Liver (tissue), 9 donors: ENCODE measurements around the gene PRDM10. TPM values are rescaled to one million over a fixed set of nuclear protein-coding genes. Genes with fewer than 3 reads are reported as not detected.

Experiments used
- DNase-seq: peaks from one replicate; pipeline ENCODE4 v3.0.0-alpha.2; 2017; ENCODE audit warnings: low spot score
- H3K27ac ChIP-seq, 2 donors: one replicate each; pipeline ENCODE4 v1.7.0; 2013; ENCODE audit warnings: inconsistent platforms in 2 of 2, low read length in 2 of 2, control low read depth in 1 of 2, low read depth in 1 of 2, mild to moderate bottlenecking in 1 of 2
- H3K27me3 ChIP-seq, 4 donors: one replicate each; pipeline versions ENCODE4 v1.6.1 to v1.7.0; 2013; ENCODE audit warnings: low read length in 3 of 4, inconsistent platforms in 1 of 4, mild to moderate bottlenecking in 1 of 4, moderate library complexity in 1 of 4; ENCODE audit not compliant: control insufficient read depth in 4 of 4, insufficient read depth in 4 of 4
- H3K36me3 ChIP-seq, 4 donors: one replicate each; pipeline versions ENCODE4 v1.6.1 to v1.7.0; 2013; ENCODE audit warnings: low read length in 3 of 4, mild to moderate bottlenecking in 3 of 4, low read depth in 1 of 4, moderate library complexity in 1 of 4; ENCODE audit not compliant: control insufficient read depth in 4 of 4, insufficient read depth in 3 of 4
- H3K4me1 ChIP-seq, 4 donors: one replicate each; pipeline versions ENCODE4 v1.6.1 to v1.7.0; 2013; ENCODE audit warnings: low read length in 3 of 4, mild to moderate bottlenecking in 3 of 4, moderate library complexity in 1 of 4; ENCODE audit not compliant: control insufficient read depth in 4 of 4, insufficient read depth in 4 of 4
- H3K4me3 ChIP-seq, 3 donors: one replicate each; pipeline versions ENCODE4 v1.6.1 to v1.7.0; 2013; ENCODE audit warnings: low read length in 3 of 3, control low read depth in 1 of 3, low read depth in 1 of 3, mild to moderate bottlenecking in 1 of 3
- H3K9ac ChIP-seq, 2 donors: one replicate each; pipeline ENCODE4 v1.7.0; 2013; ENCODE audit warnings: low read length in 2 of 2, mild to moderate bottlenecking in 2 of 2, moderate library complexity in 2 of 2, control low read depth in 1 of 2, low read depth in 1 of 2
- H3K9me3 ChIP-seq, 4 donors: one replicate each; pipeline versions ENCODE4 v1.6.1 to v1.7.0; 2013; ENCODE audit warnings: low read length in 3 of 4; ENCODE audit not compliant: control insufficient read depth in 4 of 4
- EGR1 ChIP-seq, 2 donors: IDR thresholded peaks; 2 replicates each; pipeline ENCODE4 v1.6.1; 2016 to 2018; ENCODE audit warnings: antibody characterized with exemption in 2 of 2, low read depth in 2 of 2
- FOXA1 ChIP-seq: IDR thresholded peaks from 2 replicates; pipeline ENCODE4 v1.6.1; 2016; ENCODE audit warnings: antibody characterized with exemption
- FOXA2 ChIP-seq: IDR thresholded peaks from 2 replicates; pipeline ENCODE4 v1.6.1; 2016; ENCODE audit warnings: antibody characterized with exemption
- GABPA ChIP-seq, 2 donors: IDR thresholded peaks in 1 of 2; conservative IDR thresholded peaks in 1 of 2; 2 replicates each; pipeline ENCODE4 v1.6.1; 2016; ENCODE audit warnings: antibody characterized with exemption in 2 of 2, mild to moderate bottlenecking in 1 of 2, moderate library complexity in 1 of 2
- HNF4A ChIP-seq, 2 donors: conservative IDR thresholded peaks; 2 replicates each; pipeline ENCODE4 v1.6.1; 2016; ENCODE audit warnings: antibody characterized with exemption in 2 of 2, mild to moderate bottlenecking in 2 of 2
- HNF4G ChIP-seq: IDR thresholded peaks from 2 replicates; pipeline ENCODE4 v1.6.1; 2016; ENCODE audit warnings: antibody characterized with exemption
- JUND ChIP-seq, 2 donors: IDR thresholded peaks; 2 replicates each; pipeline ENCODE4 v1.6.1; 2016; ENCODE audit warnings: antibody characterized with exemption in 2 of 2
- NR2F2 ChIP-seq: IDR thresholded peaks from 2 replicates; pipeline ENCODE4 v1.6.1; 2016; ENCODE audit warnings: antibody characterized with exemption
- RAD21 ChIP-seq, 2 donors: IDR thresholded peaks; 2 replicates each; pipeline ENCODE4 v1.6.1; 2016; ENCODE audit warnings: antibody characterized with exemption in 2 of 2, mild to moderate bottlenecking in 2 of 2
- RXRA ChIP-seq, 2 donors: IDR thresholded peaks; 2 replicates each; pipeline ENCODE4 v1.6.1; 2017 to 2018; ENCODE audit warnings: antibody characterized with exemption in 2 of 2, mild to moderate bottlenecking in 1 of 2
- SP1 ChIP-seq: IDR thresholded peaks from 2 replicates; pipeline ENCODE4 v1.6.1; 2018; ENCODE audit warnings: antibody characterized with exemption, mild to moderate bottlenecking
- TAF1 ChIP-seq: conservative IDR thresholded peaks from 2 replicates; pipeline ENCODE4 v1.6.1; 2016; ENCODE audit warnings: antibody characterized with exemption, mild to moderate bottlenecking
- YY1 ChIP-seq: IDR thresholded peaks from 2 replicates; pipeline ENCODE4 v1.6.1; 2016; ENCODE audit warnings: antibody characterized with exemption, mild to moderate bottlenecking
- WGBS: extraction: QIAGEN DNeasy Blood & Tissue Kit; methylation state at CpG from one replicate; pipeline ENCODE4 v1.1.7; 2013; 5-methylcytosine and 5-hydroxymethylcytosine counted together
- polyA plus RNA-seq, 2 donors: library from polyadenylated mRNA; stranded (reverse) in 1 of 2; unstranded in 1 of 2; fragments of 200-250 nt in 1 of 2; fragments of >200 nt in 1 of 2; fragmentation: Nextera tagmentation in 1 of 2; extraction: Ambion mirVana in 1 of 2; gene quantifications; one replicate each; pipeline versions ENCODE4 v1.2.1 to v1.2.3, GENCODE V29; 2013 to 2015
- total RNA-seq, 2 donors: library from RNA; depleted of rRNA; stranded (reverse); fragments of >200 nt; gene quantifications; one replicate each; pipeline ENCODE4 v1.2.3, GENCODE V29; 2014
- TF ChIP-seq, protein P1 (sequence below): IDR thresholded peaks from 2 replicates; pipeline ENCODE4 v1.6.1; 2016; ENCODE audit warnings: antibody characterized with exemption
- TF ChIP-seq, protein P2 (sequence below): IDR thresholded peaks from 2 replicates; pipeline ENCODE4 v1.6.1; 2016; ENCODE audit warnings: antibody characterized with exemption, mild to moderate bottlenecking
- TF ChIP-seq, protein P3 (sequence below): fragments of 150-350 bp; IDR thresholded peaks from 2 replicates; pipeline ENCODE4 v1.5.1; 2017; ENCODE audit warnings: improper control_type of control experiment, low read depth, low read length; ENCODE audit not compliant: missing input control
- TF ChIP-seq, protein P4 (sequence below): IDR thresholded peaks from 2 replicates; pipeline ENCODE4 v1.6.1; 2016; ENCODE audit warnings: antibody characterized with exemption
- TF ChIP-seq, protein P5 (sequence below): IDR thresholded peaks from 2 replicates; pipeline ENCODE4 v1.6.1; 2016; ENCODE audit warnings: antibody characterized with exemption
- donor health status: healthy.
- donor health status: healthy.
- donor health status: healthy.
- donor health status: healthy.
- donor health status: healthy.

Gene PRDM10
- total and polyA plus RNA-seq, 4 donors = 1.4 to 7.2 (median 3.9) TPM

DNA sequence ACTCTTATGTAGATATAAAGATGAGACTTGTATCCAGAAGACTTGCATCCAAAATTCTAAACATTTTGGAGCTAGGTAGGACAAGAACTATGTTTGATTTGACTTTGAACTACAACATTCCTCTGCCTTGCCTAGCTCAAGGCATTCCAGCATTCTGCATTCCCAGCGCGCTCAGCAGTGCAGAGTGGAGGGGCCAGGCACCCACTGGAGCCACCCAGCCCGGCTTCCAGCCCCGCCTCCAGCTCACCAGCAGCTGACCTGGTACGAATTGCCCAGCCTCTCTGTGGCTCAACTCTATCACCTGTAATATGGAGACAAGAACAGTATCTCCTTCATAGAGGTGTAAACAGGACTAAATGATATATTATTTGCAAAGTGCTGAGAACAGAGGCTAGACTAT lies 28.8 kb downstream of the PRDM10 start:
- Histone ChIP-seq H3K27ac (no peak overlapping the region), H3K4me3 (no peak overlapping the region), H3K9me3 (no peaks in the 10 kb centered on the region), H3K4me1 (peaks cover 0 to under 1% (median 0%) of the 10 kb centered on the region in 4 donors), H3K9ac (no peak overlapping the region), H3K36me3 (peaks cover 0 to 1% (median 0%) of the 10 kb centered on the region in 4 donors), H3K27me3 (no peaks in the 10 kb centered on the region)
- TF ChIP-seq, protein P1, sequence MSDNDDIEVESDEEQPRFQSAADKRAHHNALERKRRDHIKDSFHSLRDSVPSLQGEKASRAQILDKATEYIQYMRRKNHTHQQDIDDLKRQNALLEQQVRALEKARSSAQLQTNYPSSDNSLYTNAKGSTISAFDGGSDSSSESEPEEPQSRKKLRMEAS = no peak
- no peak for TF ChIP-seq NR2F2
- no peak for TF ChIP-seq EGR1 (IDR thresholded peaks at IDR 0.05; ENCODE audit: low read depth in 2 of 2)
- TF ChIP-seq SP1 = no peak
- TF ChIP-seq, protein P2, sequence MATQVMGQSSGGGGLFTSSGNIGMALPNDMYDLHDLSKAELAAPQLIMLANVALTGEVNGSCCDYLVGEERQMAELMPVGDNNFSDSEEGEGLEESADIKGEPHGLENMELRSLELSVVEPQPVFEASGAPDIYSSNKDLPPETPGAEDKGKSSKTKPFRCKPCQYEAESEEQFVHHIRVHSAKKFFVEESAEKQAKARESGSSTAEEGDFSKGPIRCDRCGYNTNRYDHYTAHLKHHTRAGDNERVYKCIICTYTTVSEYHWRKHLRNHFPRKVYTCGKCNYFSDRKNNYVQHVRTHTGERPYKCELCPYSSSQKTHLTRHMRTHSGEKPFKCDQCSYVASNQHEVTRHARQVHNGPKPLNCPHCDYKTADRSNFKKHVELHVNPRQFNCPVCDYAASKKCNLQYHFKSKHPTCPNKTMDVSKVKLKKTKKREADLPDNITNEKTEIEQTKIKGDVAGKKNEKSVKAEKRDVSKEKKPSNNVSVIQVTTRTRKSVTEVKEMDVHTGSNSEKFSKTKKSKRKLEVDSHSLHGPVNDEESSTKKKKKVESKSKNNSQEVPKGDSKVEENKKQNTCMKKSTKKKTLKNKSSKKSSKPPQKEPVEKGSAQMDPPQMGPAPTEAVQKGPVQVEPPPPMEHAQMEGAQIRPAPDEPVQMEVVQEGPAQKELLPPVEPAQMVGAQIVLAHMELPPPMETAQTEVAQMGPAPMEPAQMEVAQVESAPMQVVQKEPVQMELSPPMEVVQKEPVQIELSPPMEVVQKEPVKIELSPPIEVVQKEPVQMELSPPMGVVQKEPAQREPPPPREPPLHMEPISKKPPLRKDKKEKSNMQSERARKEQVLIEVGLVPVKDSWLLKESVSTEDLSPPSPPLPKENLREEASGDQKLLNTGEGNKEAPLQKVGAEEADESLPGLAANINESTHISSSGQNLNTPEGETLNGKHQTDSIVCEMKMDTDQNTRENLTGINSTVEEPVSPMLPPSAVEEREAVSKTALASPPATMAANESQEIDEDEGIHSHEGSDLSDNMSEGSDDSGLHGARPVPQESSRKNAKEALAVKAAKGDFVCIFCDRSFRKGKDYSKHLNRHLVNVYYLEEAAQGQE = no peak
- TF ChIP-seq FOXA2 = no peak
- TF ChIP-seq, protein P3, sequence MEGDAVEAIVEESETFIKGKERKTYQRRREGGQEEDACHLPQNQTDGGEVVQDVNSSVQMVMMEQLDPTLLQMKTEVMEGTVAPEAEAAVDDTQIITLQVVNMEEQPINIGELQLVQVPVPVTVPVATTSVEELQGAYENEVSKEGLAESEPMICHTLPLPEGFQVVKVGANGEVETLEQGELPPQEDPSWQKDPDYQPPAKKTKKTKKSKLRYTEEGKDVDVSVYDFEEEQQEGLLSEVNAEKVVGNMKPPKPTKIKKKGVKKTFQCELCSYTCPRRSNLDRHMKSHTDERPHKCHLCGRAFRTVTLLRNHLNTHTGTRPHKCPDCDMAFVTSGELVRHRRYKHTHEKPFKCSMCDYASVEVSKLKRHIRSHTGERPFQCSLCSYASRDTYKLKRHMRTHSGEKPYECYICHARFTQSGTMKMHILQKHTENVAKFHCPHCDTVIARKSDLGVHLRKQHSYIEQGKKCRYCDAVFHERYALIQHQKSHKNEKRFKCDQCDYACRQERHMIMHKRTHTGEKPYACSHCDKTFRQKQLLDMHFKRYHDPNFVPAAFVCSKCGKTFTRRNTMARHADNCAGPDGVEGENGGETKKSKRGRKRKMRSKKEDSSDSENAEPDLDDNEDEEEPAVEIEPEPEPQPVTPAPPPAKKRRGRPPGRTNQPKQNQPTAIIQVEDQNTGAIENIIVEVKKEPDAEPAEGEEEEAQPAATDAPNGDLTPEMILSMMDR = no peak
- TF ChIP-seq HNF4G = no peak
- TF ChIP-seq JUND (IDR thresholded peaks at IDR 0.05) = no peak
- no peak for TF ChIP-seq RXRA (IDR thresholded peaks at IDR 0.05)
- TF ChIP-seq YY1 = no peak
- no peak for TF ChIP-seq TAF1
- DNase-seq = no peak
- WGBS = 80% methylated on average over 5 of the region's 5 CpGs

DNA sequence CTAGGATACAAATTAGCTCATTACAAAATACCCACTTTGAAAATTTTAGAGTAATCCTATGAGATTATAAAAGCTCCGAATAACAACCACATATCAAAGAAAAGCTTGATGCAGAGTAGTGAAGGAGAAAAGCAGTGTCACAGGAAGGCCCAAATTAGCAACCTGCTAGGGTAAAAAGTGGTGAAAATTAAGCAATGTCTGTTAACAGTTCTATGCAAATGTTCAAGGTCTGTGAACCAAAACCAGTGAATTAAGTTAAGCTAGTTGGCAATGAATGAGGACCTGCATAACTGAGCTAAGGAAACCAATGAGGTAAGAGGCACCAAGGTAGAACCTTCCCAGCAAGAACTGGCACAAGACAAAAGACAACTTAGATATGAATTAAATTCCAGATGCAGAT lies 29.6 kb downstream of the PRDM10 start:
- WGBS = 90% methylated on average over 1 of the region's 1 CpG
- peaks cover 0 to 1% (median 0%) of the 10 kb centered on the region in 4 donors for H3K36me3 ChIP-seq
- DNase-seq = no peak
- no peaks in the 10 kb centered on the region for H3K27me3 ChIP-seq
- H3K4me1 ChIP-seq = peaks cover 0 to 1% (median 0%) of the 10 kb centered on the region in 4 donors
- H3K9me3 ChIP-seq = no peaks in the 10 kb centered on the region
- no peak overlapping the region for H3K4me3 ChIP-seq
- H3K27ac ChIP-seq = no peak overlapping the region
- H3K9ac ChIP-seq = no peak overlapping the region
- no peak for TF ChIP-seq TAF1
- TF ChIP-seq FOXA1 = no peak
- no peak for TF ChIP-seq GABPA (IDR thresholded peaks at IDR 0.05 in 1 of 2, conservative IDR thresholded peaks at IDR 0.05 in 1 of 2)
- no peak for TF ChIP-seq HNF4G
- no peak for TF ChIP-seq NR2F2
- TF ChIP-seq, protein P4, sequence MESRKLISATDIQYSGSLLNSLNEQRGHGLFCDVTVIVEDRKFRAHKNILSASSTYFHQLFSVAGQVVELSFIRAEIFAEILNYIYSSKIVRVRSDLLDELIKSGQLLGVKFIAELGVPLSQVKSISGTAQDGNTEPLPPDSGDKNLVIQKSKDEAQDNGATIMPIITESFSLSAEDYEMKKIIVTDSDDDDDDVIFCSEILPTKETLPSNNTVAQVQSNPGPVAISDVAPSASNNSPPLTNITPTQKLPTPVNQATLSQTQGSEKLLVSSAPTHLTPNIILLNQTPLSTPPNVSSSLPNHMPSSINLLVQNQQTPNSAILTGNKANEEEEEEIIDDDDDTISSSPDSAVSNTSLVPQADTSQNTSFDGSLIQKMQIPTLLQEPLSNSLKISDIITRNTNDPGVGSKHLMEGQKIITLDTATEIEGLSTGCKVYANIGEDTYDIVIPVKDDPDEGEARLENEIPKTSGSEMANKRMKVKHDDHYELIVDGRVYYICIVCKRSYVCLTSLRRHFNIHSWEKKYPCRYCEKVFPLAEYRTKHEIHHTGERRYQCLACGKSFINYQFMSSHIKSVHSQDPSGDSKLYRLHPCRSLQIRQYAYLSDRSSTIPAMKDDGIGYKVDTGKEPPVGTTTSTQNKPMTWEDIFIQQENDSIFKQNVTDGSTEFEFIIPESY = no peak
- TF ChIP-seq, protein P1 = no peak
- no peak for TF ChIP-seq EGR1 (IDR thresholded peaks at IDR 0.05; ENCODE audit: low read depth in 2 of 2)
- no peak for TF ChIP-seq SP1
- no peak for TF ChIP-seq FOXA2
- TF ChIP-seq YY1 = no peak
- TF ChIP-seq HNF4A (conservative IDR thresholded peaks at IDR 0.05) = no peak
- no peak for TF ChIP-seq JUND (IDR thresholded peaks at IDR 0.05)
- TF ChIP-seq RXRA (IDR thresholded peaks at IDR 0.05) = no peak
- TF ChIP-seq, protein P5, sequence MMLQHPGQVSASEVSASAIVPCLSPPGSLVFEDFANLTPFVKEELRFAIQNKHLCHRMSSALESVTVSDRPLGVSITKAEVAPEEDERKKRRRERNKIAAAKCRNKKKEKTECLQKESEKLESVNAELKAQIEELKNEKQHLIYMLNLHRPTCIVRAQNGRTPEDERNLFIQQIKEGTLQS = no peak
- TF ChIP-seq, protein P2 = no peak
- no peak for TF ChIP-seq RAD21 (IDR thresholded peaks at IDR 0.05)
